Measurements from ENCODE around the gene XPR1. TPM values are rescaled to one million over a fixed set of nuclear protein-coding genes. Genes with fewer than 3 reads are reported as not detected.

Gene XPR1
- total and polyA plus RNA-seq, 2 donors (not counting 3 experiments of a cell fraction or from before 2014, with no cell fraction given), result 23.9 to 26.7 TPM

DNA sequence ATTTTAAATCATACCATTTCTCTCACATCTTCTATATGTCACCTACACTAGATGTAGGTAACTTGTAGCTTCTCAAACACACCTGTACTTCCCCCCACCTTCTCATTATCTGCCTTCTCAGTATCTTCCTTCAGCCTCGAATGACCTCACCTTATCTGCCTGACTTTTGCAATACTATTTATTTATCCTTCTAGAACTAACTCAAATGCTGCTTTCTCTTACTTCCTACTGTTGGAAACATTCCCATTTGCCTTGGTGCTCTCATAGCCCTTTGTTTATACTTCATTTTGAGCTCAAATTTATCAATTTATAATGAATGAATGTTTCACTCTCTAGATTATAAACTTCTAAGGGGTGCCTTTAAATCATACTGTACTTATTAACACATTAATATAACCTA lies 230.5 kb downstream of the XPR1 start:
- FAIRE-seq (no peak), DNase-seq (ENCODE audit: low read depth, low spot score) (peak; percentile 26)
- Histone ChIP-seq H3K36me3 (ENCODE audit: control insufficient read depth in 2 of 2, extremely low read depth in 1 of 2, insufficient read depth in 2 of 2, low read length in 2 of 2) (no peaks in the 10 kb centered on the region), H3K4me1 (ENCODE audit: control insufficient read depth, extremely low read depth, insufficient read depth, low read length) (peaks cover 3% of the 10 kb centered on the region), H3K9me1 (replicated peaks; ENCODE audit: control insufficient read depth, extremely low read depth, insufficient read depth, low read length) (no peaks in the 10 kb centered on the region), H3K4me3 (replicated peaks in 1 of 3; ENCODE audit: insufficient read depth in 1 of 3, low read depth in 1 of 3, low read length in 3 of 3) (no peak overlapping the region), H3K9ac (replicated peaks; ENCODE audit: extremely low read depth, insufficient read depth, low read length) (no peak overlapping the region), H3K27ac (ENCODE audit: insufficient read depth, low read depth, low read length) (no peak overlapping the region), H3K9me3 (replicated peaks; ENCODE audit: control insufficient read depth, insufficient read depth, low read length) (no peaks in the 10 kb centered on the region), H4K20me1 (replicated peaks; ENCODE audit: control insufficient read depth, extremely low read depth, insufficient read depth, low read length) (no peaks in the 10 kb centered on the region), H3K79me2 (ENCODE audit: control insufficient read depth, insufficient read depth, low read length) (no peaks in the 10 kb centered on the region), H3K27me3 (ENCODE audit: control insufficient read depth in 2 of 2, insufficient read depth in 2 of 2, low read length in 2 of 2) (no peaks in the 10 kb centered on the region), H3K4me2 (ENCODE audit: insufficient read depth, low read length) (no peak overlapping the region), H2AFZ (ENCODE audit: low read depth, low read length) (no peak overlapping the region)
- no TSS peak for BruUV-seq (replicated peaks)
- ChIA-PET POLR2A (no interaction called here), CTCF (interaction anchor here (0.5 to 7.4 kb wide), 45 partner anchors 8 to 379 kb away, joined by 3 to 314 read pairs (median 6); partner anchors contain the start of genes ACBD6 and XPR1)
- intact Hi-C loops (cut with micrococcal nuclease), result loop anchor here (5.0 kb wide), 1 partner anchor 85 kb away; no protein-coding TSS in a partner anchor
- dilution Hi-C loops (cut with MboI; ENCODE audit: extremely low pct_ligation_motif_present, low sequenced_read_pairs), result loop anchor here (25.0 kb wide), 1 partner anchor 350 kb away; the partner anchor contains the start of gene ACBD6
- TF ChIP-seq POLR2AphosphoS5 (IDR thresholded peaks at IDR 0.05; ENCODE audit: insufficient read depth, low read depth, low read length), result no peak

DNA sequence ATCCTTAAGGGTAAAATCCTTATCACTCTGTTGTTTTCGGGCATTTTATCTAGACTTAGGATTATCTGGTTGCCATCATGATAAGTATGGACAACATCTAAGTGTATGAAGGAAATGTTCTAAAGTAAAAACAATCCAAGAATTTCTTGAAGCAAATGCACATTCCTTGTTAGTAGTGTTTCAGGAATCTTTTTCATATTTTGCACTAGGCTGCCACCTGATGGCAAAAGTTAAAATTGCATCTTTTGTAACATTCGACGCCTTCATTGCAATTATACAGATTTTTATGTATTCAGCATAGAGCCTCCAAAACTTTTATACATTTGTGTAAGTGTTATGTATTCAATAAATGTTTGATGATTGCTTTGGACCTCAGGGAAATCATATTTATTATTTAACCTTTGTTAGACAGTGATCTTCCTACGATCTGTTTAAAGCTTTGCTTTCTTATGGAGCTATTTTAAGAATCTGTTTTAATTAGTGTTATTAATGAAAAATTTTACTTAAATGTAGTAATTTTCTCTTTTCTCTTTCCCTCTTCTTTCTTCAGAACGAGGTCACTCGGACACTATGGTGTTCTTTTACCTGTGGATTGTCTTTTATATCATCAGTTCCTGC lies 231.4 kb downstream of the XPR1 start:
- intact Hi-C loops (cut with micrococcal nuclease) (loop anchor here (5.0 kb wide), 1 partner anchor 86 kb away; no protein-coding TSS in a partner anchor), dilution Hi-C loops (cut with MboI; ENCODE audit: extremely low pct_ligation_motif_present, low sequenced_read_pairs) (loop anchor here (25.0 kb wide), 1 partner anchor 351 kb away; the partner anchor contains the start of gene ACBD6)
- Histone ChIP-seq H3K79me2 (ENCODE audit: control insufficient read depth, insufficient read depth, low read length) (no peaks in the 10 kb centered on the region), H3K9me3 (replicated peaks; ENCODE audit: control insufficient read depth, insufficient read depth, low read length) (no peaks in the 10 kb centered on the region), H3K27me3 (ENCODE audit: control insufficient read depth in 2 of 2, insufficient read depth in 2 of 2, low read length in 2 of 2) (no peaks in the 10 kb centered on the region), H3K4me1 (ENCODE audit: control insufficient read depth, extremely low read depth, insufficient read depth, low read length) (peaks cover 3% of the 10 kb centered on the region), H3K27ac (ENCODE audit: insufficient read depth, low read depth, low read length) (no peak overlapping the region), H3K36me3 (ENCODE audit: control insufficient read depth in 2 of 2, extremely low read depth in 1 of 2, insufficient read depth in 2 of 2, low read length in 2 of 2) (no peaks in the 10 kb centered on the region), H4K20me1 (replicated peaks; ENCODE audit: control insufficient read depth, extremely low read depth, insufficient read depth, low read length) (no peaks in the 10 kb centered on the region), H2AFZ (ENCODE audit: low read depth, low read length) (no peak overlapping the region), H3K4me2 (ENCODE audit: insufficient read depth, low read length) (no peak overlapping the region), H3K4me3 (replicated peaks in 1 of 3; ENCODE audit: insufficient read depth in 1 of 3, low read depth in 1 of 3, low read length in 3 of 3) (no peak overlapping the region), H3K9me1 (replicated peaks; ENCODE audit: control insufficient read depth, extremely low read depth, insufficient read depth, low read length) (no peaks in the 10 kb centered on the region), H3K9ac (replicated peaks; ENCODE audit: extremely low read depth, insufficient read depth, low read length) (peak overlapping the region; percentile 23)
- DNase-seq (ENCODE audit: low read depth, low spot score) (peak; percentile 80), FAIRE-seq (peak; percentile 90)
- ChIA-PET POLR2A (no interaction called here), CTCF (interaction anchor here (0.7 to 7.4 kb wide), 51 partner anchors 9 to 675 kb away, joined by 3 to 314 read pairs (median 5); partner anchors contain the start of genes ACBD6, MR1 and XPR1)
- BruUV-seq (replicated peaks), result no TSS peak
- TF ChIP-seq MYC (IDR thresholded peaks at IDR 0.05; ENCODE audit: low read depth, low read length), result no peak
- TF ChIP-seq, protein P1, sequence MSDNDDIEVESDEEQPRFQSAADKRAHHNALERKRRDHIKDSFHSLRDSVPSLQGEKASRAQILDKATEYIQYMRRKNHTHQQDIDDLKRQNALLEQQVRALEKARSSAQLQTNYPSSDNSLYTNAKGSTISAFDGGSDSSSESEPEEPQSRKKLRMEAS (IDR thresholded peaks at IDR 0.05; ENCODE audit: insufficient read depth, insufficient read length), result no peak
- TF ChIP-seq, protein P2, sequence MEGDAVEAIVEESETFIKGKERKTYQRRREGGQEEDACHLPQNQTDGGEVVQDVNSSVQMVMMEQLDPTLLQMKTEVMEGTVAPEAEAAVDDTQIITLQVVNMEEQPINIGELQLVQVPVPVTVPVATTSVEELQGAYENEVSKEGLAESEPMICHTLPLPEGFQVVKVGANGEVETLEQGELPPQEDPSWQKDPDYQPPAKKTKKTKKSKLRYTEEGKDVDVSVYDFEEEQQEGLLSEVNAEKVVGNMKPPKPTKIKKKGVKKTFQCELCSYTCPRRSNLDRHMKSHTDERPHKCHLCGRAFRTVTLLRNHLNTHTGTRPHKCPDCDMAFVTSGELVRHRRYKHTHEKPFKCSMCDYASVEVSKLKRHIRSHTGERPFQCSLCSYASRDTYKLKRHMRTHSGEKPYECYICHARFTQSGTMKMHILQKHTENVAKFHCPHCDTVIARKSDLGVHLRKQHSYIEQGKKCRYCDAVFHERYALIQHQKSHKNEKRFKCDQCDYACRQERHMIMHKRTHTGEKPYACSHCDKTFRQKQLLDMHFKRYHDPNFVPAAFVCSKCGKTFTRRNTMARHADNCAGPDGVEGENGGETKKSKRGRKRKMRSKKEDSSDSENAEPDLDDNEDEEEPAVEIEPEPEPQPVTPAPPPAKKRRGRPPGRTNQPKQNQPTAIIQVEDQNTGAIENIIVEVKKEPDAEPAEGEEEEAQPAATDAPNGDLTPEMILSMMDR (IDR thresholded peaks at IDR 0.05; ENCODE audit: extremely low read depth in 1 of 2, insufficient read depth in 1 of 2, low read depth in 1 of 2, low read length in 2 of 2), result peak; percentile 42 to 45

Data from endothelial cell of umbilical vein (primary cell).